PC-9 (cell line): ENCODE results near the gene UBE2R2.
"Not testable (repeated sequence)": the region's sequence is repeated elsewhere in the genome, so short reads cannot be mapped to it uniquely, and the experiment has no call there.

Source experiments
- CTCF ChIP-seq: fragments of 200-600 bp; sonication (generic); conservative IDR thresholded peaks from 2 replicates; pipeline ENCODE4 v1.6.1; 2017; ENCODE audit warnings: mixed run types, antibody characterized with exemption, mild to moderate bottlenecking, moderate library complexity
- EZH2 ChIP-seq: fragments of 200-600 bp; sonication (generic); IDR thresholded peaks from 2 replicates; pipeline ENCODE4 v1.8.0; 2017; ENCODE audit warnings: antibody characterized with exemption, low read depth

- TF ChIP-seq CTCF, EZH2: not testable (repeated sequence)
These were observed 30.9 kb downstream of the UBE2R2 start for GRCh38 chr9:33847894-33848205.
